Fibroblast of skin of left biceps (primary cell): ENCODE results near the gene KIAA1549.
"Not testable (repeated sequence)": the region's sequence is repeated elsewhere in the genome, so short reads cannot be mapped to it uniquely, and the experiment has no call there.

Experiments used
- DNase-seq, 2 experiments: peaks; one replicate each; pipeline ENCODE4 v3.0.0-alpha.2; 2013; ENCODE audit warnings: low read depth in 2 of 2

Gene KIAA1549

DNA sequence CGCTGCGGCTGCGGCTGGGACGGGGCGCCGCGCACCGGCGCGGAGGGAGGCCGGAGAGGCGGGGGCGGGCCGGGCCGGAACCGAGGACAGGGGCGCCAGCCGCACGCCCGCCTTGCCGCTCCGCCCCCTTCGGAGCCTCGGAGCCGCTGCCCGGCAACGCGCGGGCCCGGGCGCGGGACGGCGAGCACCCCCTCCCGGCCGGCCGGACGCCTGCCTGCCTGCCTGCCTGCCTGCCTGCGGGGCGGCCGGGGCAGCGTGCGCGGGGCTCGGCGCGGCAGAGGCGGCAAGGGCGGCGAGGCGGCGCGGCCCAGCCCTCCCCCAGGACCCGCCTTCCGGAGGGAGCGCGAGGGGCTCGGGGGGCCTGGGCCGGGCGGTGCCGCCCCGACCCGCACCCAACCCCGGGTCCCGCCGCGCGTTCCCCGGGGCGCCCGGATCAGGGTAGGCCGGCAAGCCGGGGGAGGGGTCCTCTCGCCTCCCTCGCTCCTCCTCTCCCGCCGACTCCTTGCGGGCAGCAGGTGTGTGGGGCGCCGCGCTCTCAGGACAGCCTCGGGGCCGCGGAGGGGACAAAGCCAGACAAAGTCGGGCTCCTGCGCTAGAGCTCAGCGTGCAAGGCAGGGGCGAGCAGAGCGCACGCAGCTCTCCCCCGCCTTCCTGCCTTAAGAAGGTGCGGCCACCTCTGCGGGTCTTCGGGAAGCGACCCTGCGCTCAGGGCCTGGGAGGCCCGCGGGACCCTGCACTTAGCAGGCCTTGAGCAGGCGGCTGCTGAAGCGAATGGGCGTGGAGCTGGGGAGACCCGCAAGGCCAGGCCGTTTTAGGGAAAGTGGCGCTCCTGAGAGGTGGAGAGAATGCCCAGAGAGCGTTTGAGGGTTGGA is at the start of gene KIAA1549:
TSS of gene KIAA1549 (minus strand) at position 58 of the 872 bp plus-strand sequence. CDS start 120 bp downstream, outside the sequence.
- peak in 1 of 2 experiments; percentile 20 for DNase-seq

DNA sequence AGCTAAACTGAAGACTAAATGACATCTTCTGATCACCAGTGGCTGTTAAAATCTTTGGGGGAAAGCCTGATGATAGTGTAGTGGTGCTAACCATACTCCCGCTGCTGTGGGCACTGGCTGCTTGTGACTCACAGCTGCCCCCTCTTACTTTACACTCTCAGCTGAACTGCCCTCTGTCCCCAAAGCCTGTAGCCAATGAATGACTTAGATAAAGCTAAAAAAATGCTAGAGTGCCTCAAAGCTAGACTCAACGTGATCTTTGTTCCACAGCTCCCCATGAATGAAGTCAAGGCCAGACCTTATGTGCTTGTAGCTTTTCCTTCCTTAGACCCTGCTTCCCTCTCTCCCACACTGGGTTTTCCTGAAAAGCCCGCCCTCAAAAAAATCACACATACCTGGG is 48.2 kb upstream of the KIAA1549 start:
- no peak for DNase-seq

DNA sequence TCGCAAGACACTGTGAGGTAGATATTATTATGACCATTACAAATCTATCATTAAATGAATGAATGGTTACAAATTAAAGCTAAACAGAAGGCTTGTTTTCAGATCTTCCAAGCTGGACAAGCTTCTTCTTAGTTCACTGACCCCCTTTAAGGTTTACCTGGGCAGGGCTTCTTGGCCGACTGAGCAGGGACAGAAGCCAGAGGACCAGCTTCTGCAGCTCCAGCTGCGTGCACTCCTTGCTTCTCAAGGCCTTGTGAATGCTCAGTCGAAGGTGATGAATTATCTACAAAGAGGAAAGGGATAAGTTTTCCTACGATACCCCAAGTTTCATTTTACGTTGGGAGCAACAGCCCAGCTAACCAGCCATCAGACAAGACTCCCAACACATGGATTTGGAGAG is 45.4 kb upstream of the KIAA1549 start:
- no peak for DNase-seq

DNA sequence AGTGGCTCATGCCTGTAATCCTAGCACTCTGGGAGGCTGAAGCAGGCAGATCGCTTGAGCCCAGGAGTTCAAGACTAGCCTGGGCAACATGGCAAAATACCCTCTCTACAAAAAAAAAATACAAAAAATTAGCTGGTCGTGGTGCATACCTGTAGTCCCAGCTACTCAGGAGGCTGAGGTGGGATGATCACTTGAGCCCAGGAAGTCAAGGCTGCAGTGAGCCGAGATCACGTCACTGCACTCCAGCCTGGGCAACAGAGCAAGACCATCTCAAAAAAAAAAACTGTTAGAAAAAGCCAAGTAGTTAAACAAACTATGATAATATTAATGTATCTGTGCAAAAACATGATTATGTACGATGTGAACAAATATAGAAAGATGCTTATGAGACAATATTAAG is 44.7 kb upstream of the KIAA1549 start:
- not testable (repeated sequence) for DNase-seq

DNA sequence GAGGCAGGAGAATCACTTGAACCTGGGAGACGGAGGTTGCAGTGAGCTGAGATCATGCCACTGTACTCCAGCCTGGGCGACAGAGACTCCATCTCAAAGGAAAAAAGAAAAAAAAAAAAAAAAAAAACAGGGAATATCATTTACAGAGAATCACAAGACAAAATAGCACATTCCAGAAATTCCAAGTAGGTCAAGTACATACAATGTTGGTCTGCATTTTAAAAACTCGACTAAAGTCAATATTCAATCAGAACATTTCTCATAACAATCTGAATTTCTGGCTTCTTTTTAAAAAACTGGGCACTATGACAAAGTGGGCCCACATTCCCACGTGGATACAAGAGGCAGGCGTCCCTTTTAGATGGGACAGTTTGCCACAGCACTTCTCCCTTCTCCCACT is 41.9 kb upstream of the KIAA1549 start:
- no peak for DNase-seq

DNA sequence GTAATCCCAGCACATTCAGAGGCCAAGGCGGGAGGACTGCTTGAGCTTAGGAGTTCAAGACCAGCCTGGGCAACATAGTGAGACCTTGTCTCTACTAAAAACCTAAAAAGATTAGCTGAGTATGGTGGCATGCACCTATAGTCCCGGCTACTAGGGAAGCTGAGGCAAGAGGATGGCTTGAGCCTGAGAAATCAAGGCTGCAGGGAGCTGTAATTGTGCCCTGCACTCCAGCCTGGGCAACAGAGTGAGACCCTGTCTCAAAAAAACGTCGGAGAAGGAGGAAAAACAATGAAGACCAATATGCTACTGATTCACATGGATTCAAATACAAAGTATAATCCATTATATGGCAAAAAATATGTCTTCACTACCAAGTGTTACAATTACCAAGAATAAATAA is 41.1 kb upstream of the KIAA1549 start:
- DNase-seq: no peak

DNA sequence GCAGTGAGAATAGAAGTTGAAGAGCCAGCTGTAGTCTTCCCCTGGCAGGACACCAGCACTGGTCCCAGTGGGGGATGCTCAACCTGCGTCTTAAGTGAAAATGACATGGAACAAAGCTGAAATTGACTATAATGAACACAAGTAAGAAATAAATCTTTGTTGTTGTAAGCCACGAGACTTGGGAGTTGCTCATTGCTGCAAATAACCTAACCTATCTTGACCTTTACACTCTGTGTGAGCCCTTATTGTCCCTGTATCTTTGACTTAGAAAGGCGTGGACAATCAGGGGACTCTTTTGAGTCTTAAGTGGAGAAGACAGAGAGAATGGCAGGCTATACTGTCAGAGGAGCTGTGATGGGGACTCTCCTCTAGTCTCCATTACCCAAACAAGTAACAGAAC is 37.7 kb upstream of the KIAA1549 start:
- DNase-seq: no peak

DNA sequence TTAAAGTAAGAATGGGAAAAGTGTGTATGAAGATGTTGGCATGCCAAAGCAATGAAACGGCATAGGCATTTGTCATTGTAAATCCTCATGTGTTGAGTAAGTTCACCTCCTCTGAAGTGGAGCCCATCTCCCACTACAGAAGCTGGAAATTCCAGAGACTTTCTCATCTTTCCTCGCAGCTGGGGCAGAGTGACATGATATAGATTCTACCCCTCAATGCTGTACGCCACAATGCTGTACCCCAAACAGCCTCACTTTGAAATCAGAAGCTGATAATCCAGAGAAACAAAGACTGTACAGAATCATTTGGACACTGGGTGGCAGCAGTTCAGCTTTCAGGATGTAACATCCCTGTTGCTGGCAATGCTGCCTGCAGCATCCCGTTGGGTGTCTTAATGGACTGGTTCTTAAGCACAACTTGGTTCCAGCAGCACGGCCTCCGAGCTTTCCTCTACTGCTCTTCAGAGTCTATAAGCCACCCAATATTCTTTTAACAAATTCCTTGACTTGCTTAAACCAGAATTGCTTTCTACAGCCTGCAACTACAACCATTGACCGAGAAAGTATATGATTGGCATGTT is 35.8 kb upstream of the KIAA1549 start:
- peak; percentile 31 to 32 for DNase-seq

DNA sequence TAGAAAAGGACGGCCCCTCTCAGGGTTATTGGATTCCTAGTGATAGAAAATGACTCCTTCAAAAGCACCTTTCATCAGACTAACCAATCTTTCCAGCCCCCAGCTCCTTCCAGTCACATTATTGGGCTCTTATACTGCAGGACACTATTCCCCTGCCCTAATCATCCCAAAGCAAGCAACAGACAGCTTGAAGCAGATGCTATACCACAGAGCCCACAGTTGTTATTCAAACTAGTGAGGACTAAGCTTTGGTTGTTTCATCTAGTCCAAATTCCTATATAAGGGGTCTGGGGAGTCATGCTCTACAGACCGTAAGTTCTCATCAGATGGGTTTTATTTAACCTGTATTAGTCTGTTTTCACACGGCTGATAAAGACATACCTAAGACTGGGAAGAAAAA is 30.2 kb upstream of the KIAA1549 start:
- no peak for DNase-seq

DNA sequence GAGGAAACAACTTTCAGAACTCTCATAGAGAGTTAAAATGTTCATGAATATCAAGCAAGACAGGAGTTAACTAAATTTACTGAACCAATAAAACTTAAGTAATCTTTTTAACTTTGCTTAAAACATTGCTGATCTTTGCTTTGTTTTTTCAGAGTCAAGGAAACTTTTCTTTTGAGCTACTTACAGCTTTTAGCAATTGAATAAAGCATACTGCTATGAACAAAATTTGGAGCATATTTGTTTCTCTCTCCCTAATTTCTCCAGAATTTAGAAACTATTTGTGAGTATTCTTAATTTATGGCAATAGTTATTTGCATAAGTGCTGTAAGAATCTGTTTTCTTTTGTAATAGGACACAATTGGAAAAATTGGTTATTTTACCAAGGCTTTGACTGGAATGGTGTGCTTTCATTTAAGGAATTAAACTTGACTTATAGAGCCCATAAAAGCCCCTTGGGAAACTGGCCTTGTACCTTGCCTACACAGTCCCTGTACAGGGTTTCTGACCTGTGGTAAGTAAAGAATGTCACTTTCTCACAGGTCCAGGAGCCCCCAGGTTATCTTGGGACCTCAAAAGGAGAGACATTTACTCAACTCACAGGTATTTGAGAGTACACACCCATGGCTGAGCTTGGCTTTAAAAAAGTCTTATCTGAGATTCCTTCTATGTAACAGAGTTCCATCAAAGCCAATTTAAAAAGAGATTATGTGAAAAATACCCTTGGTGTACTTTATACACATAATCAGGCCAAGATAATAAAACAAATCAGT is 23.3 kb upstream of the KIAA1549 start:
- DNase-seq: no peak

DNA sequence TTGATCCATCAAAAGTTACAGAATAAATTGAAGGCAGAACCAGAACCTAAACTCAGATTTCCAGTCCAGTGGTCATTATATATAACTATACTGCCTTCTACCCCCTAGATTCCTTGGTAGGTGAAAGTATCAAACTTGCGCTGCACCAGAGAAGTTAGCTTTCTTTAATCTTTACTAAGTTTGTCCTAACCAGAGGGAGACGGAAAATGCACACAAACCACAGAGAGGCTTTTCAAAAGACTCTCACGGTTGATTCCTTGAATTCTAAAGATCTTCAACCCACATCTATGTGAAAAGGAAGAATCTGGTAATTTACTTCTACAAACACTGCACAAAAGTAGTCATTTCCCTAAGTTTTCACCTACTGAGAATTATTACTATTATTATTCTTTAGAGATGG is 18.2 kb upstream of the KIAA1549 start:
- DNase-seq: no peak

DNA sequence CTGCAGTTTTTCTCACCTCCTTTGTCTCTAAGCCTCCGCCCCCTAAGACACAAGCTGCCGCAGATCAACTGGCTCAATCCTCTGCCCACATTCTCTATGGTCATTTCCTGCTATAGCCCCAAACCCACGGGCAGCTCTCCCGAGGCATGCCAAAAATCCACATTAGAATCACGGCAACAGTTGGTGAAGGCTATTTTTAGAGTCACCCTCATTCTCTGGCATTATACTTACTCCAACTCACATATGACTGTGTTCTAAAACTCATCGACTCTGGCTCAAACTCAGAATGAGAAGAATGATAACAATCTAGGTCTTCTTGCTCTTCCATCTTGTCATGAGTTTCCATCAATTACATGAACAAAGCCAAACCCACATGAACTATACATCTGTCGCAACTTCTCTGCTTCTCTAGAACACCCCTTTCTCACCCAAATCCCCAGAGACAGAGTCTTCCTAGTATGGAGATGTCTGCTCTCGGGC is 10.9 kb upstream of the KIAA1549 start:
- DNase-seq: no peak

DNA sequence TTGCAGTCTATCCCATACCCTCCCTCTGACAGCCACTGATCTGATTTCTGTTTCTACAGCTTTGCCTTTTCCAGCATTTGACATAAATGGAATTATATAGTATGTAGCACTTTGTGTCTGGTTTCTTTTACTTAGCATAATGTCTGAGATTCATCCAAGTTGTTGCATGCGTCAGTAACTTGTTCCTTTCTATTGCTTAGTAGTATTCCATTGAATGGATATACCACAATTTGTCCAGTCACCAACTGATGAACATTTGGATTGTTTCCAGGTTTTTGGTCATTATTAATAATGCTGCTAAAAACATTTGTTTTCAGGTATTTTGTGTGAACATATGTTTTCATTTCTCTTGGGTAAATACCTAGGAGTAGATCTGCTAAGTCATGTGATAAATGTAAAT is 6.5 kb upstream of the KIAA1549 start:
- no peak for DNase-seq

DNA sequence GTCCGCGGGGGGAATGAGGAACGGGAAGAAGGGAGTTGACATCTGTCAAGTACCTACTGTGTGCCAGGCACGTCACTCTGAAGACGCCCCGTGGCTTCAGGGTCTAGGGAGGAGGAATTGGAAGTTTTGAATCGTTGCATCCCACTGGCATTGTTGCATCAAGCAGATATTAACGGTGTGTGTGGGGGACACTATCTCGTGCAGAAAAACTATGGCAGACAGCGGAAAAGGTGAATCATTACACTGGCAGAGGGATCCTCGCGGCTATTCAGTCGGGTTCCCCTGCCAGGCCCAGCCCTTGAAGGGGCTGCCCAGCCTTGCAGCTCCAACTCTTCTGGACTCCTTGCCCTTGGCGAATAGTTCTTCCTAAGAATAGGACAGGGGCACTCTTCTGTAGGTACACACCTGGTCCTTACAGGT is 1.0 kb upstream of the KIAA1549 start:
- no peak for DNase-seq

DNA sequence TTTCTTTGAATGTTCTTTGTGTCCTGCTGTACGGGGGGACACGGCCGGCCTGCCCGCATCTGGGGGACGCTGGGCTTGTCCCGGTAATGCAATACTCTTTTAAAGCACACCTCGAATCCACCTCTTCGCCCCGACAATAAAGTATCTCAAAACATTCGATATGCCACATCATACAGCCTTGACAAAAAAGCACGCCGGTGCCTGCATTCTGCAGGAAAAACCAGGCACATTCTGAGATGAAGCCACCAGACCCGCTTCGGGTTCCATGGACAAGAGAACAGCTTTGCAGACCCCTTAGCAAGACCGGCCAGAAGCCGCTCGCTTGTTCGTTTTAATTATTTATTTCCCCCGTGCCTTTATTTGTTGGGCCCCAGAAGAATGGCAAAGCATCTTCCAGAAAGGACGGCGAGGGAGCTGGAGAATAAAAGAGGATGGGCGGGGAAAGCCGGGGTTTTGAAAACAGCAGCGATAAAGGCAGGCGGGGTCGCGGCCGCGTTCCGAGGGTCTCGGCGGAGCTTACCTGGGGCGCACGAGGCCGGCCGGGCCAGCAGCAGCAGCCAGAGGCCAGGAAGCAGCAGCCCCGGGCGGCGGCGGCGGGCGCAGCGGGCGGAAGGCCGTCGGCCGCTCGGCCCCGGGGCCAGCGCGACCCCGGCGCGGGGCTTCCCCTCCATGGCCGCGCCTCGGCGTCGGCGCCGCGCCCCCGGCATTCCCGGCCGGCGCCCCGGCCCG is 462 bp downstream of the KIAA1549 start:
- DNase-seq: no peak

DNA sequence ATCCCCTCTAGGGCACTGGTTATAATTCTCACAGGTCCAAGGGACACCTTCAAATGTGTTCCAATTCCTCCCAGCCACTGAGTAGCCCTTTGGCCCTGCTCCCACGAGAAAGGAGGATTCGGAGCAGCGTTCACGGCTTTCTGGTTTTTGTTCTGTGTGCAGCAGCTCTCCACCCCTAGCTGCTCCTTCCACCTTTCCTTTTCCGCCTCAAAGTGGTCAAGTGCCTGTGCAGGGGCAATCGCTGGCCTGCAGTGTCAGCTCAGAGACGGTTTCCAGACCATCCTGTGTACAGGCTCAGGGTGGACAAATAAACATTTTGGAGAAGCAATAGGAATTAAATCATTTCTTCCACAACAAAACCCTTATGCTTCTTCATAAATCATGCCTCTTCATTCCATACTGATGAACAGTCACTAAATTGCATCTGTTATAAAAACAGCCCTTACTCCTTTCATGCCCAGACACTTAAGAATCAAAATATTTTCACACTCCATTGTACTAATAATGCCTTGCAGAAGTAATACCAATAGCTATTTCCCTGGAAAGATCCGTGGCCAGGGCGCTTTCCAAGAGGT is 1.1 kb downstream of the KIAA1549 start:
- DNase-seq: no peak

DNA sequence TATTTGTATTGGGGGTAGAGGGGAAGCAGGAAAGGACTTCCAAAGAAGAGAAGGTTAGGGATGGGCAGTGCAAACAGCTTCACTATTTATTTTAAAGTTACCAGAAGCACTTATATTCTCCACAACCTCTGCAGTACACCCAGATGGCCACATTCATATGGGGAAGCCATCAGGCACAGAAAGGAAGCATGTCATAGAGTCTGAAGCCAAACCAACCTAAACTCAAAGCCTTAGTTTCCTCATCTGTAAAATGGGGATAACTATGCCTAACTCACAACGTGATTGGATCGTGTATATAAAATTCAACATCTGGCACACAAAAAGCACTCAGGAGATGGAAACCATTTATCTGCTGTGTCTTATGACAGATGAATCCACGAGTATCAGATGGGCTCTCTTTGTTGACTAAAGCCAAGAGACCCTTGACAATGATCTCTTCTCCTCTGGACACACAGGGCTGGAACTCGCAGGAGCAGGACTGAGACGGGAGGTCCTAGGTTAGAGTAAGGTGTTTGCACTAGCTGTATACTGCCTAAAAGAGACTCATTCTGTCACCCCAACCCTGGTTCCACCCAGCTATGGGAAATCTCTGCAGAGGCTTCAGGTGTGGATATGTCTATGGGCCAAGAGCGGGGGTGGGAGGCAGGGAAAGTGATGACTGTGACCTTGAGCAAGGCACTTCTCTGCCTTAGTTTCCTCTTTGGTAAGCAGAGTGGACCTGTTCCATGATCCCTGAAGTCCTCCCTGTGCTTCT is 1.8 kb downstream of the KIAA1549 start:
- no peak for DNase-seq

DNA sequence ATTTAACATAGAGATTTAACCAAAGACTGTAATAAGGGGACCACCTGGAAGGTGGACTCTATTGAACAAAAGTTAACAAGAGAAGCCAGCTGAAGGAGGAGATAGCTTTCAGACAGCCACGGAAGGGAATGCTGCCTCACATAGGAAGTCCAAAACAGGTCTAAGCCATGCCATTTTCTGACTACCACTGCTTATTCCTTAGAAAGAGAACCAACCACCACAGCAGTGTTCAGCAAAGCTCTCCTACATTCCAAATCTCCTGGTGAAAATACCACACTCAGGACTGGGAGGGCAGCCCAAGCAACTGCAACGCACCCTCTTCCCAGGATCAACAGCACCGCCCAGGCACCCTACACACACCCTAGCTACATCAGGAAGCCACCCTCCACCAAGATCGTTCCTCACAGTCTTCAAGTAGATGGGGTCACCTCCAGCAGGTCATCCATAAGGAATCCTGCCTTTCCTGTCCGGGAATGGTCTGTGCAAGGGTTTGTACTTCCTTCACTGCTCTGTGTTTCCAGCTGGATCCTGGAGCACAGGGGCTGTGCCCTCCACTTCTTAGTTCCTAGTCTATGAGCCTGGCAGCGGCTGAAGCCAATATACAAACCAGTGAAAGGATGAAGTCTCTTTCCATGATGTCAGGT is 2.5 kb downstream of the KIAA1549 start:
- no peak for DNase-seq

DNA sequence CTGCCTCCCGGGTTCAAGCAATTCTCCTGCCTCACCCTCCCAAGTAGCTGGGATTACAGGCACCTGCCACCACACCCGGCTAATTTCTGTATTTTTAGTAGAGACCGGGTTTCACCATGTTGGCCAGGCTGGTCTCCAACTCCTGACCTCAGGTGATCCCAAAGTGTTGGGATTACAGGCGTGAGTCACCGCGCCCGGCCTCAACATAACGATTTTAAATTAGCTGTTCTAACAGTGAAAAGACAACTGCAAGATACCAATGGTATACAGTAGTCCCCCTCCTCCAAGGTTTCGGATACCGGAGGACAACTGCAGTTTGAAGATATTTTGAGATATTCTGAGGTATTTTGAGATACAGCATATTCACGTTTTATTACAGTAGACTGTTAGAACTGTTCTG is 5.0 kb downstream of the KIAA1549 start:
- not testable (repeated sequence) for DNase-seq
